ENCODE measurements around the gene SPTBN1. TPM values are rescaled to one million over a fixed set of nuclear protein-coding genes. Genes with fewer than 3 reads are reported as not detected.

Gene SPTBN1
- total RNA-seq, 3 donors from 2014 or later (not counting 1 experiment from before 2014, with no cell fraction given), result 65.7 to 142 (median 68.3) TPM

DNA sequence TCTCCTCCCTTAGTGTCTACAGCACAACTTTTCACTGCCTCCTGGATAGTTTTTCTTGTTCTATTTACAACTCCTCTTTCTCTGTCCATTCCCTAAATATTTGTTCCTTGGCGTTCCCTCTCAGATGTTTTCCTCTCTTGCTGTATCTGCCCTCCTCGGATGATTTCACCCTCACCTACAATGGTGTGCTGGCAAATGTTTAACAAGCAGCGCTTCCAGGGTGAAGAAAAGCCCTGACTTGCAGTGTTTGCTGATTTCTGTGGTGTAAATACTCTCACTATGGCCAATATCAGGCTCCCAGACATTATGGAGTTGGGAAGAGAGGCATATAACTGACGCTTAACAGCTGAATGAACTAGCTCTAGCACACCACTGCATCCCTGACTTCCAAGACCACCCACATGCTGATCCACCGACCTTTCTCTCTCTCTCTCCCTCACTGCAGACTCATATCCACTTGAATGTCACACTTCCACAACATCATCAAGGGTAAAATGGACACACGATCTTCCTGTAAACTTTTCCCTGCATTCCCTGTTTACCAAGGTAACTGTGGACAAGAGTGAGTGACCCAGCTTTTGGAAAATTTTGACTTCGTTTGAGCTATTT, 31.5 kb upstream of the SPTBN1 start:
- Histone ChIP-seq H3K36me3 (ENCODE audit: control insufficient read depth, insufficient read depth, low read length) (no peaks in the 10 kb centered on the region), H3K27me3 (ENCODE audit: control insufficient read depth, insufficient read depth, low read length) (peaks cover 2% of the 10 kb centered on the region), H3K27ac (ENCODE audit: low read length) (no peak overlapping the region), H3K4me1 (ENCODE audit: control insufficient read depth, insufficient read depth, low read length) (peaks cover 5% of the 10 kb centered on the region), H3K4me3 (ENCODE audit: low read length) (no peak overlapping the region), H3K9me3 (ENCODE audit: control insufficient read depth, insufficient read depth, low read length) (peaks cover 3% of the 10 kb centered on the region)
- H3K9me3 Mint-ChIP-seq, result no peaks in the 10 kb centered on the region
- TF ChIP-seq, protein P1, sequence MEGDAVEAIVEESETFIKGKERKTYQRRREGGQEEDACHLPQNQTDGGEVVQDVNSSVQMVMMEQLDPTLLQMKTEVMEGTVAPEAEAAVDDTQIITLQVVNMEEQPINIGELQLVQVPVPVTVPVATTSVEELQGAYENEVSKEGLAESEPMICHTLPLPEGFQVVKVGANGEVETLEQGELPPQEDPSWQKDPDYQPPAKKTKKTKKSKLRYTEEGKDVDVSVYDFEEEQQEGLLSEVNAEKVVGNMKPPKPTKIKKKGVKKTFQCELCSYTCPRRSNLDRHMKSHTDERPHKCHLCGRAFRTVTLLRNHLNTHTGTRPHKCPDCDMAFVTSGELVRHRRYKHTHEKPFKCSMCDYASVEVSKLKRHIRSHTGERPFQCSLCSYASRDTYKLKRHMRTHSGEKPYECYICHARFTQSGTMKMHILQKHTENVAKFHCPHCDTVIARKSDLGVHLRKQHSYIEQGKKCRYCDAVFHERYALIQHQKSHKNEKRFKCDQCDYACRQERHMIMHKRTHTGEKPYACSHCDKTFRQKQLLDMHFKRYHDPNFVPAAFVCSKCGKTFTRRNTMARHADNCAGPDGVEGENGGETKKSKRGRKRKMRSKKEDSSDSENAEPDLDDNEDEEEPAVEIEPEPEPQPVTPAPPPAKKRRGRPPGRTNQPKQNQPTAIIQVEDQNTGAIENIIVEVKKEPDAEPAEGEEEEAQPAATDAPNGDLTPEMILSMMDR (IDR thresholded peaks at IDR 0.05), result no peak
- DNase-seq, result no peak
- no peaks in the 10 kb centered on the region for H3K27me3 Mint-ChIP-seq (ENCODE audit: low read depth in 2 of 2)
- intact Hi-C loops (cut with micrococcal nuclease), result no loop called here
- H3K36me3 Mint-ChIP-seq, result no peaks in the 10 kb centered on the region
- H3K4me1 Mint-ChIP-seq, result peaks cover 16 to 20% of the 10 kb centered on the region in 2 donors
- no peak for ATAC-seq
- no peak overlapping the region for H3K4me3 Mint-ChIP-seq
- 88% methylated on average over 6 of the region's 7 CpGs for WGBS (ENCODE audit: insufficient coverage)
- no peak overlapping the region for H3K27ac Mint-ChIP-seq

DNA sequence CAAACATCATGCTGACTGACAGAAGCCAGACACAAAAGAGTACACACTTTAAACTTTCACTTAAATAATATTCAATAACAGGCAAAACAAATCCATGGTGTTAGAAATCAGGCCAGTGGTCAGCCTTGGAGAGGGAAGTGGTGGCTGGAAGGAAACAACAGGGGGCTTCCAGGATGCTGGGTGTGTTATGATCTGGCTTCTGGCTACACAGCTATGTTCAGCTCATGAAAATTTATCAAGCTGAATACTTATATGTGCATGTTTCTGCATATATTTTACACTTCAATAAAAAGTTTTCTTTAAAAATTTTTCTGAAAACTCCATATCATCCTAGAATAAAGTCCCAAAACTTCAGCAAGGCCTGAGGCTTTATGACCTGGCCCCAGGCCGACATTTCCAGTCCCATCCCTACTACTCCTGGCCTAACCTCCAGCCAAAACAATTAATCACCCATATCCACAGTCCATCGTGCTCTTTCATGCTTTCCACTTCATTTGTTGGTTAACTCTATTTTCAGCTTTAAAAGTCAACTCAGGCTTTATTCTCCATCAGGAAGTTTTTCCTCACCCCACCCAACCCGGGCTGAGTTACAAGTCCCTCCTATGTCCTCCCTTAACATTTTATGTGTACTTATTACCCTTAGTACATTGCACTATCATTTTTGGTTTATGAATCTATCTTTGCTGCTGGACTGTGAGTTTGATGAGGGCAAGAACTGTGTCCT, 27.9 kb upstream of the SPTBN1 start:
- Histone ChIP-seq H3K27ac (ENCODE audit: low read length) (no peak overlapping the region), H3K36me3 (ENCODE audit: control insufficient read depth, insufficient read depth, low read length) (no peaks in the 10 kb centered on the region), H3K4me1 (ENCODE audit: control insufficient read depth, insufficient read depth, low read length) (peaks cover 8% of the 10 kb centered on the region), H3K4me3 (ENCODE audit: low read length) (no peak overlapping the region), H3K27me3 (ENCODE audit: control insufficient read depth, insufficient read depth, low read length) (peaks cover 2% of the 10 kb centered on the region), H3K9me3 (ENCODE audit: control insufficient read depth, insufficient read depth, low read length) (no peaks in the 10 kb centered on the region)
- H3K27ac Mint-ChIP-seq, result no peak overlapping the region
- no peak overlapping the region for H3K4me3 Mint-ChIP-seq
- H3K36me3 Mint-ChIP-seq, result no peaks in the 10 kb centered on the region
- ATAC-seq (no peak), DNase-seq (no peak)
- WGBS (ENCODE audit: insufficient coverage), result 76% methylated on average over 3 of the region's 3 CpGs
- intact Hi-C loops (cut with micrococcal nuclease), result no loop called here
- H3K4me1 Mint-ChIP-seq, result peaks cover 10 to 11% of the 10 kb centered on the region in 2 donors
- H3K9me3 Mint-ChIP-seq, result no peaks in the 10 kb centered on the region
- TF ChIP-seq, protein P1 (IDR thresholded peaks at IDR 0.05), result no peak
- H3K27me3 Mint-ChIP-seq (ENCODE audit: low read depth in 2 of 2), result peaks cover 0 to 3% of the 10 kb centered on the region in 2 donors

DNA sequence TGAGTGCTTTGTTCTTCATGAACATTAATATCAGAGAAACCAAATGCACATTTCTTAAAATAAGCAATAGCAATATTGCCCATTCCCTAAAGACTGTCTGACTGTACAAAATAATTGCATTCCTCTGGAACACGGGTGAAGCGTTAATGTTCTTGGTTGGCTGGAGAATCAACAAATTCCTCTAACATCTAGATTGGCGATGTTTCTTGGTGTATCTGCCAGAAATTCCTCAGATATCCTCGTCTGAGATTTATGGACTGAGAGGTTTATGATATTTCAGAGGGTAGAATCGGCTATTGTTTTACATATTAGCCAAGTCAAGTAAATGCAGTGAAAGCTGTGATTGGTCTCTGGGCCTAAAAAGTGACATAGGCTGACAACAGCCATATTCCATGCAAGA, 27.1 kb upstream of the SPTBN1 start:
- peaks cover 8% of the 10 kb centered on the region for H3K4me1 ChIP-seq (ENCODE audit: control insufficient read depth, insufficient read depth, low read length)
- intact Hi-C loops (cut with micrococcal nuclease), result no loop called here
- no peaks in the 10 kb centered on the region for H3K9me3 ChIP-seq (ENCODE audit: control insufficient read depth, insufficient read depth, low read length)
- H3K4me3 Mint-ChIP-seq, result no peak overlapping the region
- DNase-seq, result no peak
- H3K4me1 Mint-ChIP-seq, result peaks cover 10 to 11% of the 10 kb centered on the region in 2 donors
- H3K36me3 ChIP-seq (ENCODE audit: control insufficient read depth, insufficient read depth, low read length), result no peaks in the 10 kb centered on the region
- H3K27me3 Mint-ChIP-seq (ENCODE audit: low read depth in 2 of 2), result peaks cover 0 to 3% of the 10 kb centered on the region in 2 donors
- ATAC-seq, result no peak
- no peak overlapping the region for H3K4me3 ChIP-seq (ENCODE audit: low read length)
- no peaks in the 10 kb centered on the region for H3K36me3 Mint-ChIP-seq
- H3K27me3 ChIP-seq (ENCODE audit: control insufficient read depth, insufficient read depth, low read length), result peaks cover 2% of the 10 kb centered on the region
- 96% methylated on average over 4 of the region's 5 CpGs for WGBS (ENCODE audit: insufficient coverage)
- TF ChIP-seq, protein P1 (IDR thresholded peaks at IDR 0.05), result no peak
- no peak overlapping the region for H3K27ac Mint-ChIP-seq
- no peak overlapping the region for H3K27ac ChIP-seq (ENCODE audit: low read length)
- H3K9me3 Mint-ChIP-seq, result no peaks in the 10 kb centered on the region

Data from natural killer cell (primary cell).